NCI-H524 treated with DMSO at 0.1 percent for 48 hours (cell line): ENCODE results near the gene ASAP3.

Experiments used
- DNase-seq: peaks from one replicate; lab custom pipeline; 2025; lab: John Stamatoyannopoulos, UW

ASAP3 gene

GRCh38 chr1:23477359-23478144 lies 6.4 kb downstream of the ASAP3 start:
- DNase-seq: no peak

- DNase-seq: no peak
Measured at GRCh38 chr1:23475641-23476040, 8.3 kb downstream of the ASAP3 start.

GRCh38 chr1:23475134-23475628 lies 8.8 kb downstream of the ASAP3 start:
- DNase-seq: no peak

GRCh38 chr1:23473037-23473800 lies 10.8 kb downstream of the ASAP3 start:
- DNase-seq: no peak

GRCh38 chr1:23472351-23473036 lies 11.5 kb downstream of the ASAP3 start:
- no peak for DNase-seq

GRCh38 chr1:23471473-23472075 lies 12.4 kb downstream of the ASAP3 start:
- no peak for DNase-seq

- no peak for DNase-seq
Measured at GRCh38 chr1:23470282-23471070, 13.5 kb downstream of the ASAP3 start.

GRCh38 chr1:23469372-23469982 lies 14.5 kb downstream of the ASAP3 start:
- DNase-seq: no peak

GRCh38 chr1:23466423-23466989 lies 17.5 kb downstream of the ASAP3 start:
- no peak for DNase-seq

- no peak for DNase-seq
Measured at GRCh38 chr1:23463286-23463685, 20.7 kb downstream of the ASAP3 start.

GRCh38 chr1:23462766-23463165 lies 21.2 kb downstream of the ASAP3 start:
- no peak for DNase-seq

- DNase-seq: no peak
Measured at GRCh38 chr1:23461050-23461449, 22.9 kb downstream of the ASAP3 start.

- DNase-seq: no peak
Measured at GRCh38 chr1:23460519-23460918, 23.5 kb downstream of the ASAP3 start.

- no peak for DNase-seq
Measured at GRCh38 chr1:23459338-23459757, 24.6 kb downstream of the ASAP3 start.

- no peak for DNase-seq
Measured at GRCh38 chr1:23456226-23456625, 27.8 kb downstream of the ASAP3 start.

- no peak for DNase-seq
Measured at GRCh38 chr1:23453455-23454000, 30.5 kb downstream of the ASAP3 start.

GRCh38 chr1:23452011-23452411 lies 32.0 kb downstream of the ASAP3 start:
- no peak for DNase-seq

GRCh38 chr1:23451441-23451840 lies 32.5 kb downstream of the ASAP3 start:
- DNase-seq: no peak

GRCh38 chr1:23450894-23451293 lies 33.1 kb downstream of the ASAP3 start:
- DNase-seq: no peak

- DNase-seq: peak; percentile 41
Measured at GRCh38 chr1:23449958-23450357, 34.0 kb downstream of the ASAP3 start.
